CD4-positive, CD25-positive, alpha-beta regulatory T cell (primary cell): ENCODE results near the gene STPG1. TPM values are rescaled to one million over a fixed set of nuclear protein-coding genes. Genes with fewer than 3 reads are reported as not detected.

Experiments
- ATAC-seq, 2 donors: fragments of 150-1000 bp; cut with Tn5 transposase; one replicate each; pipeline ENCODE4 v1.10.0; 2021; ENCODE audit warnings: low read depth in 2 of 2, moderate number of reproducible peaks in 2 of 2, moderate library complexity in 1 of 2
- DNase-seq, 3 donors: peaks; one replicate each; pipeline versions ENCODE4 v3.0.0 to v3.0.0-alpha.2; 2012 to 2022; ENCODE audit warnings: mixed read lengths in 1 of 3
- H3K27ac ChIP-seq: one replicate; pipeline ENCODE4 v1.7.0; 2013; ENCODE audit warnings: mild to moderate bottlenecking, low read length; ENCODE audit not compliant: insufficient read depth, poor library complexity, severe bottlenecking
- H3K27me3 ChIP-seq: one replicate; pipeline ENCODE4 v1.7.0; 2013; ENCODE audit warnings: low read length; ENCODE audit not compliant: control insufficient read depth, insufficient read depth
- H3K36me3 ChIP-seq: one replicate; pipeline ENCODE4 v1.7.0; 2013; ENCODE audit warnings: mild to moderate bottlenecking, low read length, moderate library complexity; ENCODE audit not compliant: control insufficient read depth, insufficient read depth
- H3K4me1 ChIP-seq: 2 replicates; pipeline ENCODE4 v1.7.0; 2013; ENCODE audit warnings: mild to moderate bottlenecking, low read length; ENCODE audit not compliant: insufficient read depth, control insufficient read depth, poor library complexity, severe bottlenecking
- H3K4me3 ChIP-seq: one replicate; pipeline ENCODE4 v1.7.0; 2013; ENCODE audit warnings: low read depth, mild to moderate bottlenecking, low read length, moderate library complexity
- H3K9me3 ChIP-seq, 2 experiments: 1 replicate in 1 of 2; 2 replicates in 1 of 2; pipeline ENCODE4 v1.7.0; 2013; ENCODE audit warnings: low read length in 2 of 2, mild to moderate bottlenecking in 1 of 2, moderate library complexity in 1 of 2; ENCODE audit not compliant: control insufficient read depth in 2 of 2
- H3K27ac Mint-ChIP-seq, 3 donors: one replicate each; pipeline ENCODE4 v1.8.0; 2020 to 2022; ENCODE audit warnings: mild to moderate bottlenecking in 3 of 3, mixed read lengths in 3 of 3, moderate library complexity in 2 of 3
- H3K27me3 Mint-ChIP-seq: one replicate; pipeline ENCODE4 v1.8.0; 2022; ENCODE audit warnings: mild to moderate bottlenecking, mixed read lengths
- H3K36me3 Mint-ChIP-seq: one replicate; pipeline ENCODE4 v1.8.0; 2020; ENCODE audit warnings: mixed read lengths
- H3K4me1 Mint-ChIP-seq, 4 donors: one replicate each; pipeline ENCODE4 v1.8.0; 2020 to 2022; ENCODE audit warnings: mixed read lengths in 4 of 4, mild to moderate bottlenecking in 1 of 4
- H3K4me3 Mint-ChIP-seq, 4 donors: one replicate each; pipeline ENCODE4 v1.8.0; 2020 to 2022; ENCODE audit warnings: mild to moderate bottlenecking in 4 of 4, mixed read lengths in 4 of 4, moderate library complexity in 3 of 4
- H3K9me3 Mint-ChIP-seq, 7 donors: one replicate each; pipeline ENCODE4 v1.8.0; 2020 to 2022; ENCODE audit warnings: mixed read lengths in 7 of 7, mild to moderate bottlenecking in 3 of 7, moderate library complexity in 2 of 7
- polyA plus RNA-seq, 4 donors: library from polyadenylated mRNA; unstranded; fragments of 300-500 nt; fragmentation: Illumina TruSeq; gene quantifications; one replicate each; pipeline ENCODE4 v1.2.3, GENCODE V29; 2021
- total RNA-seq: library from RNA; stranded (reverse); gene quantifications from one replicate; pipeline ENCODE4 v1.2.3, GENCODE V29; 2022

The STPG1 gene
- total and polyA plus RNA-seq, 5 donors from 2014 or later = 1.1 to 5.3 (median 3.4) TPM

DNA sequence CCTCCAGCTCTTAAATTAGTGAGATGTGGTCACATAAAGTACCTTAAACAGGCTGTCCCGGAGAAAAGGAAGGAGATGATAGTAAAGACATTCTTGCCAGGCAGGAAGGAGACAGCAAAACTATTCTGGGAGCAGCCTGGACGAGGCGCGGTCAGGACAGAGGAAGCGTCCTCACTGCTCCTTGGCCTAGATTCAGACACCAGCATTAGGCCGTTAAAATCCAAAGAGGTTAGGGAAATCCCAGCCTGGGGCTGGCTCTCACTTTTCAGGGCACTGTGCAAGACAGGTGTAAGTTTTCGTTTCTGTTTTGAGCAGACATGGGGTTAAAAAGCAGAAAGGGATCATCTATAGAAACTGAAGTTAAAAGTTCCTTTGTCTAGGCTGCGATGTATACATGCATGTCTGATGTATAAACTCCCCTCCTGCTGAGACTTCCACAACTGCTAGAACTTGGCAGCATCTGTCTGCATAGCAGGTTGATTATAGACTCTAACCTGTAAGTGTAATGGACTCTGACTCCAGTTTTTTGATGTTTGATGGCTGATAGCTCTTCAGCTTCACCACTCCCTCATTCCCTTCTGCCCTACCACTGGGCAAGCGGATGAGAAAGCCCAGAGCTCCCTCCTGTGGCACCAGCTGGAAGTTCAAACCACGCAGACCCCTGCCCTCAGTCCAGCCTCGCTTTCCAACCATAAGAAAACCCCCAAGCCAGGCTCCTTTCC is 21.5 kb downstream of the STPG1 start:
- H3K4me3 ChIP-seq = peak overlapping the region; percentile 88
- no peaks in the 10 kb centered on the region for H3K27me3 ChIP-seq
- H3K27ac ChIP-seq = peak overlapping the region; percentile 88
- Mint-ChIP-seq H3K36me3 (peaks cover 3% of the 10 kb centered on the region), H3K9me3 (no peaks in the 10 kb centered on the region), H3K4me3 (peak overlapping the region; percentile 85 to 96 (median 88)), H3K27ac (peak overlapping the region; percentile 96 to 98 (median 98)), H3K27me3 (no peaks in the 10 kb centered on the region), H3K4me1 (peaks cover 22 to 34% (median 26%) of the 10 kb centered on the region in 4 donors)
- H3K36me3 ChIP-seq = no peaks in the 10 kb centered on the region
- H3K4me1 ChIP-seq = peaks cover 29% of the 10 kb centered on the region
- ATAC-seq (peak; percentile 73 to 75), DNase-seq (peak; percentile 38 to 80 (median 60))
- H3K9me3 ChIP-seq = no peaks in the 10 kb centered on the region

DNA sequence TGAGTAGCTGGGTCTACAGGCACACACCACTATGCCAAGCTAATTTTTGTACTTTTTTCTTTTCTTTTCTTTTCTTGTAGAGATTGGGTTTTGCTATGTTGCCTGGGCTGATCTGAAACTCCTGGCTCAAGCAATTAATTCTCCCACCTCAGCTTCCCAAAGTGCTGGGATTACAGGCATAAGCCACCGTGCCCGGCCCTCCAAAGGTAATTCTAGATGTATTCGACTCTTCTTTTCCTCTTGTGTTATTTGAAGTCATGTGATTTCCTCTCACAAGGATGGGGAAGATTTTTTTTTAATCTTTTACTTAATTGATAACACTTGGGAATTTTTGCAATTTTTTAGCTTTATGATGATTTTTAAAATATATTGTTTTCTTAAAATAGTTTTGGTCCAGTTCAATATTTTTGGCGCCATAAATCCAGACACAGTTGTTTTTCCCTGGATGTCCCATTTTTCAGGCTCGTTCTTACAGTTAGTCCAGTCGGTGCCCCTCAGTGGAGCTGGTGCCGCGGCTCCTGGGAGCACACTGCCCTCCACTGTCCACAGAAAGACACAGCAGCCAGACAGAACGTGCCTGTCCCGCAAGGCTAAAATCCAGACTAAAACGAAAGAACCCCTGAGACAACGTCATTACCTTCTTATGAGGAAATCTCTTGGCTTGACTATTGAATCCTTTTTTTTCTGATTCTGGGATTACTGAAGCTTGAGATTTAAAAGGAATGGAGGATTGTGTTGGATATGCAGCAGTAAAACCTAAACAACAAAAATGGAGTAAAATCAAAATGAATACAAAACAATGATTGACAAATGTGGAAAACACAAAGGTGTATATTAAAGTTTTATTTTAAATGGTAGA is 22.4 kb downstream of the STPG1 start:
- H3K27ac ChIP-seq = peak overlapping the region; percentile 88
- H3K4me3 Mint-ChIP-seq = peak overlapping the region; percentile 85 to 96 (median 88)
- H3K27me3 ChIP-seq = no peaks in the 10 kb centered on the region
- H3K9me3 ChIP-seq = no peaks in the 10 kb centered on the region
- peak overlapping the region; percentile 96 to 98 (median 98) for H3K27ac Mint-ChIP-seq
- H3K27me3 Mint-ChIP-seq = no peaks in the 10 kb centered on the region
- H3K36me3 Mint-ChIP-seq = peaks cover 3% of the 10 kb centered on the region
- peak overlapping the region; percentile 88 for H3K4me3 ChIP-seq
- H3K4me1 ChIP-seq = peaks cover 29% of the 10 kb centered on the region
- H3K9me3 Mint-ChIP-seq = no peaks in the 10 kb centered on the region
- H3K36me3 ChIP-seq = no peaks in the 10 kb centered on the region
- peaks cover 22 to 36% (median 29%) of the 10 kb centered on the region in 4 donors for H3K4me1 Mint-ChIP-seq
- peak; percentile 59 to 86 (median 71) for DNase-seq
- peak; percentile 65 to 73 for ATAC-seq

DNA sequence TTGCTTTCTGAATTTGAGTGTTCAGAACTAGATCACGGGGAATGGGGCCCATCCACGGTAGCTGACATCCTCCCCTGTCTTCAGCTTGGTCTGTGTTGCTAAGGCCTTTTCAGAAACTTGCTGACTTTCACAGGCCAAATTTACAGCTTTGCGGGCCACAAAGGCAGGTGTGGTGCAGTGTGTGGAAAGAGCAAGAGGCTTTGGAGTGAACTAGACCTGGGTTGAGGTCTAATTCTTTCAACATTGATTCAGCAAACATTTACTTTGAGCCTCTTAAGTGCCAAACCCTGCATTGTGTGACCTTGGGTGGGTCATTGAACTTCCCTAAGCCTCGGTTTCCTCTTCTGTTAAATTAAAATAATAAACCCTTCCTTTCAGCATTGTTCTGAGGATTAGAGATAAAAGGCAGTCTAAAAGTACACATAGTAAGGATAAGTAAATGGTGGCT is 24.3 kb downstream of the STPG1 start:
- Histone ChIP-seq H3K9me3 (no peaks in the 10 kb centered on the region), H3K4me3 (no peak overlapping the region), H3K27me3 (no peaks in the 10 kb centered on the region), H3K27ac (no peak overlapping the region), H3K36me3 (no peaks in the 10 kb centered on the region), H3K4me1 (peaks cover 47% of the 10 kb centered on the region)
- Mint-ChIP-seq H3K27ac (no peak overlapping the region), H3K4me1 (peaks cover 28 to 50% (median 38%) of the 10 kb centered on the region in 4 donors), H3K9me3 (no peaks in the 10 kb centered on the region), H3K36me3 (peaks cover 3% of the 10 kb centered on the region), H3K27me3 (no peaks in the 10 kb centered on the region), H3K4me3 (no peak overlapping the region)
- ATAC-seq = no peak
- DNase-seq = no peak

DNA sequence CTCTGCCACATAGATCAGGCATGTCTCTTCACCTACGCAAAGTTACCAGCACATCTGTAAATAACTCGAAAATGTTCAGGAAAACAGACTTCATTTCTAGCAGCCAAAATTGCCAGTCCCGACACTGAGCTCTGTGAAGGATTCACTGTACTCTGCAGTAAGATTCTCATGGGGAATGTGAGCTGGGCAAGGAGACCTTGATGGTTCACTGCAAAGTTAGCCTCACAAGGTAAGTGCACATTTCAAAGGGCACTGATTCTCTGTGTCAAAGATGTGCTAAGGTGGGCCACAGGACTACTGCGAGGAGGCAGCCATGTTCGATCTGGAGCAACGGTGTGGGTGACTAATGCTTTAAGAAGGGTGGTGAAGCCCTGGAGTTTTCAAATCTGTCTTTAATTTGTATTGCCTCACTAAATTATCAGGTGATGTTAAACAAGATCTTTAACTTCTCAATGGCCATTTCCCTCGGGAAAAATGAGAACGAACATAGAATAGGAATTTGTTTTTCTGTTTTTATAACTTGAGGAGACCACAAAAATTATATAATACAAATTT is 25.2 kb downstream of the STPG1 start:
- peaks cover 43% of the 10 kb centered on the region for H3K4me1 ChIP-seq
- Mint-ChIP-seq H3K36me3 (peaks cover 3% of the 10 kb centered on the region), H3K9me3 (no peaks in the 10 kb centered on the region)

DNA sequence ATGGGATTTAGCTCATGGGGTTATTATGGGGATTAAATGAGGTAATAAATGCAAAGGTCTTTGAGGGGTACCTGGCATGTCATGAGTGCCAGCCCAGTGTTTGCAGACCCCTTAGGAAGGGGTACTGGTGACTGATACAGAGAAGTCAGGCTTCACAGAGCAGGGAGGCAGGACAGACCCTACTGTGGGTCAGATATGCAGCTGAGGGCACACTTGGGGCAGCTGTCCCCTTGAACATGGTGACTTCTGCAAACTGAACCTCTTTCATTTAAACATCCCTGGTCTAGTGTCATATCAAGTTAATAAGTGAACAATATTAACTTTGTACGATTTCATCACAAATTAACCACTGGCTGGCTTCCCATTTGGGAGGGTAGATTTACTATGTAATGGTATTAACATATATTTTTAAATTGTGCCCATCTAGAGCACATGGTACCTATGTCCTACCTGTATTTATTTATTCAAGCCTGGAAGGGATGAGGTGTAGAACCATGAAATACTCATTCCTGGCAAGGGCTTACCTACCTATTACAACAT is 25.9 kb downstream of the STPG1 start:
- H3K36me3 Mint-ChIP-seq = peaks cover 3% of the 10 kb centered on the region
- ATAC-seq = no peak
- no peaks in the 10 kb centered on the region for H3K27me3 Mint-ChIP-seq
- no peak overlapping the region for H3K27ac ChIP-seq
- no peak overlapping the region for H3K4me3 Mint-ChIP-seq
- peaks cover 36% of the 10 kb centered on the region for H3K4me1 ChIP-seq
- H3K4me1 Mint-ChIP-seq = peaks cover 25 to 50% (median 33%) of the 10 kb centered on the region in 4 donors
- H3K9me3 Mint-ChIP-seq = no peaks in the 10 kb centered on the region
- no peaks in the 10 kb centered on the region for H3K9me3 ChIP-seq
- H3K4me3 ChIP-seq = no peak overlapping the region
- H3K27me3 ChIP-seq = no peaks in the 10 kb centered on the region
- no peaks in the 10 kb centered on the region for H3K36me3 ChIP-seq
- DNase-seq = no peak
- H3K27ac Mint-ChIP-seq = no peak overlapping the region

More for the DNA sequence above, 25.2 kb downstream of the STPG1 start:
- Mint-ChIP-seq H3K4me1 (peaks cover 28 to 50% (median 38%) of the 10 kb centered on the region in 4 donors), H3K27me3 (no peaks in the 10 kb centered on the region), H3K4me3 (no peak overlapping the region), H3K27ac (no peak overlapping the region)
- Histone ChIP-seq H3K9me3 (no peaks in the 10 kb centered on the region), H3K4me3 (no peak overlapping the region), H3K27ac (no peak overlapping the region), H3K27me3 (no peaks in the 10 kb centered on the region), H3K36me3 (no peaks in the 10 kb centered on the region)
- DNase-seq = no peak
- ATAC-seq = no peak

DNA sequence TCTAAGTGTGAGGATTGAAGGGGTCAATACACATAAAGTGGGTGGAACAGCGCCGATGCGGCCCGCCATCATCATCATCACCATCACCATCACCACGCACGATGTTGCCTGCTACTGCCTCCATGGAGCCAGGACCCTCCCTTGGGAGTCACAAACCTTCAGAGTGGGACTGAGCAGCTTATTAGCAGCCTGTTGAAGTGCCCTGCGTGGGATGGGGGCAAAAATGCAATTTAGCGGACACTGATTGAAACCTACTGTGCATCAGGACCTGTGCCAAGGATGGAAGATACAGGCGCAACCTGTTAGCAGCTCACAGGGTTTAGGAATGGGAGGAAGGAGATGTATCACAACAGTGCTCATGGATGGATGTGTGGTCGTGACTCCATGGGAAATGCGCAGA is 26.7 kb downstream of the STPG1 start:
- no peak overlapping the region for H3K27ac Mint-ChIP-seq

DNA sequence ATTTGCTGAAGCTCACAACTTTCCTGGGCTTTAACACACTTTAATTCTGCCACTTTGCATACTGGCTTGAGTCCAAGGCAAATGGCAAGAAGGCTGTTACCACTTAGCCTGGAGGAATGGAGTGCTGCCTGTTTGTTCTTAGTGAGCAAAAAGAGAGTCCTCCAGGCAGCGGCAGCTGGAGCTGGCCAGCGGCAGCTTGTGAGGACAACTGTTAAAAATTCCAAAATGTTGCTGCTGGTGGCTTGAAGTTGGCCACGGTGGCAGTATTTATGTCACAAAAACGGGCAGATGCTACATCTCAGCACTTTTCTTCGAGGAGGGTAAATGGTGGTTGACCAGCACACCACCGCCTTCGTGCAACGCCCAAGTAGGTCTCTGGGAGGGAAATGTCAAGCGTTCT is 27.3 kb downstream of the STPG1 start:
- DNase-seq (no peak), ATAC-seq (no peak)
- H3K4me3 ChIP-seq = no peak overlapping the region
- no peaks in the 10 kb centered on the region for H3K9me3 ChIP-seq
- Mint-ChIP-seq H3K27ac (peak overlapping the region in 1 of 3 donors; percentile 3), H3K36me3 (peaks cover 3% of the 10 kb centered on the region), H3K4me1 (peaks cover 12 to 35% (median 20%) of the 10 kb centered on the region in 4 donors), H3K9me3 (no peaks in the 10 kb centered on the region), H3K27me3 (no peaks in the 10 kb centered on the region), H3K4me3 (no peak overlapping the region)
- no peaks in the 10 kb centered on the region for H3K36me3 ChIP-seq
- no peak overlapping the region for H3K27ac ChIP-seq
- peaks cover 22% of the 10 kb centered on the region for H3K4me1 ChIP-seq
- no peaks in the 10 kb centered on the region for H3K27me3 ChIP-seq

More for the DNA sequence above, 26.7 kb downstream of the STPG1 start:
- no peak for ATAC-seq
- Histone ChIP-seq H3K4me3 (no peak overlapping the region), H3K27me3 (no peaks in the 10 kb centered on the region), H3K27ac (no peak overlapping the region), H3K36me3 (no peaks in the 10 kb centered on the region), H3K4me1 (peaks cover 29% of the 10 kb centered on the region), H3K9me3 (no peaks in the 10 kb centered on the region)
- H3K9me3 Mint-ChIP-seq = no peaks in the 10 kb centered on the region
- H3K4me3 Mint-ChIP-seq = no peak overlapping the region
- no peaks in the 10 kb centered on the region for H3K27me3 Mint-ChIP-seq
- no peak for DNase-seq
- H3K4me1 Mint-ChIP-seq = peaks cover 18 to 42% (median 27%) of the 10 kb centered on the region in 4 donors
- peaks cover 3% of the 10 kb centered on the region for H3K36me3 Mint-ChIP-seq
